GM12872 (cell line): ENCODE data around the gene TSPAN9.

Experiments used
- TF ChIP-seq, protein P1 (sequence below): IDR thresholded peaks from 3 replicates; pipeline ENCODE4 v1.5.1; 2011; ENCODE audit warnings: low read depth, mild to moderate bottlenecking, low read length, moderate library complexity; ENCODE audit not compliant: insufficient read depth

TSPAN9 gene

DNA sequence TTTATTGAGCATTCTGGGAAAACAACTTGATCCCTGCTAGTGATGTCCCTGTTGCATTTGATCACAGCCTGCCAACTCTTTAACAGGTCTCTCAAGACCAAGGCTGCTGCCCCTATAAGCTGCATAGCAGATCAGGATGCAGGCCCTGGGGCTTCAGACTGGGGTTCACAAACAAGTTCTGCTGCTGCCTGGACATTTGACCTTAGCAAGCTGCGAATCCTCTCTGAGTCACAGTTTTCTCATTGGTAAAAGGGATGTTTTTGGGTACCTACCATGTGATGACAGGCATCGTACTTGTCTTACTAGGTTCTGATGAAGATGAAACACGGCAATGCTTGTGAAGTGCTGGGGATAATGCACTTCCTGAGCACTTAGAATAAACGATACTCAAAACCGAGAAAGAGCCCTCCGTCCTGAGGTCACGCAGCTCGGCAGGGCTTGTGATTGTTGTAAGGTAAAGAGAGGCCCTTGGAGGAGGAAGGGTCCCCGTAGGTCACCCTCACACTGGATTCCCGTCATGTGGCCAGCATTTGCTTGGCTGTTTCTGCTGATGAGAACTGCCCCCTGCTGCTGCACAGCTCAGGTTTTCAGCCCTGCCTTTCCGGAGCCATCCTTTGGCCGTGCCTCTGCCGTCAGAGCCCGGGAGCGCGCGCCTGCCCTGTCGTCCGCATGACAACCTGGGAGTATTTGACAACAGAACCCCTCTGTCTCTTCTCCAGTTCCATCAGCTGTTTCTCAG is 39.1 kb downstream of the TSPAN9 start:
- TF ChIP-seq, protein P1, sequence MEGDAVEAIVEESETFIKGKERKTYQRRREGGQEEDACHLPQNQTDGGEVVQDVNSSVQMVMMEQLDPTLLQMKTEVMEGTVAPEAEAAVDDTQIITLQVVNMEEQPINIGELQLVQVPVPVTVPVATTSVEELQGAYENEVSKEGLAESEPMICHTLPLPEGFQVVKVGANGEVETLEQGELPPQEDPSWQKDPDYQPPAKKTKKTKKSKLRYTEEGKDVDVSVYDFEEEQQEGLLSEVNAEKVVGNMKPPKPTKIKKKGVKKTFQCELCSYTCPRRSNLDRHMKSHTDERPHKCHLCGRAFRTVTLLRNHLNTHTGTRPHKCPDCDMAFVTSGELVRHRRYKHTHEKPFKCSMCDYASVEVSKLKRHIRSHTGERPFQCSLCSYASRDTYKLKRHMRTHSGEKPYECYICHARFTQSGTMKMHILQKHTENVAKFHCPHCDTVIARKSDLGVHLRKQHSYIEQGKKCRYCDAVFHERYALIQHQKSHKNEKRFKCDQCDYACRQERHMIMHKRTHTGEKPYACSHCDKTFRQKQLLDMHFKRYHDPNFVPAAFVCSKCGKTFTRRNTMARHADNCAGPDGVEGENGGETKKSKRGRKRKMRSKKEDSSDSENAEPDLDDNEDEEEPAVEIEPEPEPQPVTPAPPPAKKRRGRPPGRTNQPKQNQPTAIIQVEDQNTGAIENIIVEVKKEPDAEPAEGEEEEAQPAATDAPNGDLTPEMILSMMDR = no peak

DNA sequence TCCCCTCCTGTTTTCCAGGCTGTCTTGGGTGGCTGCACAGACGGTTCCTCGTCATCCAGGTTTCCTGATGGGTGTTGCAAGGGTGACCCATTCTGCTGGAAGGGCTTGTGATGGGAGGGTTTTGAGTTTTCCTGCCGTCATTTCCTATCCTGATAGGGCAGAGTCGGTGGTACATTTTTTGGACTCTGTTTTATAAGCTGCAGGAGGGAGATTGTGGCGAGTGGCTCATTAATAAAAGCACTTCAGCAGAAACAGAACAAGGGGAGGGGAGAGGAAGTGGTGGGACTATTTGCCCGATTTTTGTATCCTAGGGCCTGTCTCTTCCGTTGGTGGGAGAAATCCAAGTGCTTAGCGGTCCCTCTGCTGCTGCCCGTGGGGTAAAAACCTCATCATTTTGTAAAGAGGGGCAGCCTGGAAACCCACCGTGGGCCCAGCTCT is 40.0 kb downstream of the TSPAN9 start:
- TF ChIP-seq, protein P1 = no peak

DNA sequence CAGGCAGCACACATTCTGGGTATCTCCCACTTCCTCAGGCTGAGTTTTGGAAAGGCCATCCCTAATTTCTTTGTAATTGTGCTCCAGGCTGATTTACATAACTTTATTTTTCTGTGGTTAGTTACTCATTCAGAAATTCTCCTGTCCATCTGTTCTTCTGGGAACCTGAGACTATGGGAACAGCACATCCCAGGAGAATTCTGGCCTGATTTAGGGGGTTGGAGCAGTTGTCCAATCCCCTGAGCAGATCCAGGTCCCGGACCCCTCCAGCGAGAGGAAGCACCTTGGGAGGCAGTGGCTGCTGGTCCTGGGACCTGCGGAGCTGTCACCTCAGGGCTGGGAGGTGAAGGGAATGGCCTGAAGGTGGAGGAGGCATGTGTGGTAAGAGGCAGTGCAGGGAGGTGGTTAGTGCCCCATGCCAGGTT is 40.4 kb downstream of the TSPAN9 start:
- TF ChIP-seq, protein P1 = no peak

DNA sequence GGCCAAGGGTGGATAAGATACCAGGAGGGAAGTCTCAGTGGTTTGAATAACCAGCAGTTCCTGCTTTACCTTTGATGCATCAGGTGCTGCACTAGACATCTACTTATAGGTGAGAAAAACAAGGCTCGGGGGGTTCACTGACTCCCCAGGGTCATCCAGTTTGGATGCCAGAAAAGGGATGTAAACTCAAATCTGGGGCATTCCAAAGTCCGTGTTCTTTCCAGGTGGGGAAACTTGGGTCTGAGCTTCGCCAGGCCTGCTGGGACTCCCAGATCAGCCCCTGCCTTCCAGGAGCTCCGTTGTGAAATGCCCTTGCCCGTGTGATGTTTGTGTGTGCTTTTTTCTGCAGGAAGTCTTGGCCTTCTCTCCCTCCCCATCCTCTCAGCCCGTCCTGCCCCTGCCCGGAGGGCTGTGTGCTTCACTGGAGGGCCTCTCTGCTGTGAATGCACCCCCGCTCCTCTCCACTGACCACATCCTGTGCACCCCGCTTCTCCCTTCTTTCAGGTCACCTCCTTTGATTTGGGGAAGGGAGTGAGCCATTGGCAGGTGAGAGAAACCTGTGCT is 42.1 kb downstream of the TSPAN9 start:
- TF ChIP-seq, protein P1 = no peak

DNA sequence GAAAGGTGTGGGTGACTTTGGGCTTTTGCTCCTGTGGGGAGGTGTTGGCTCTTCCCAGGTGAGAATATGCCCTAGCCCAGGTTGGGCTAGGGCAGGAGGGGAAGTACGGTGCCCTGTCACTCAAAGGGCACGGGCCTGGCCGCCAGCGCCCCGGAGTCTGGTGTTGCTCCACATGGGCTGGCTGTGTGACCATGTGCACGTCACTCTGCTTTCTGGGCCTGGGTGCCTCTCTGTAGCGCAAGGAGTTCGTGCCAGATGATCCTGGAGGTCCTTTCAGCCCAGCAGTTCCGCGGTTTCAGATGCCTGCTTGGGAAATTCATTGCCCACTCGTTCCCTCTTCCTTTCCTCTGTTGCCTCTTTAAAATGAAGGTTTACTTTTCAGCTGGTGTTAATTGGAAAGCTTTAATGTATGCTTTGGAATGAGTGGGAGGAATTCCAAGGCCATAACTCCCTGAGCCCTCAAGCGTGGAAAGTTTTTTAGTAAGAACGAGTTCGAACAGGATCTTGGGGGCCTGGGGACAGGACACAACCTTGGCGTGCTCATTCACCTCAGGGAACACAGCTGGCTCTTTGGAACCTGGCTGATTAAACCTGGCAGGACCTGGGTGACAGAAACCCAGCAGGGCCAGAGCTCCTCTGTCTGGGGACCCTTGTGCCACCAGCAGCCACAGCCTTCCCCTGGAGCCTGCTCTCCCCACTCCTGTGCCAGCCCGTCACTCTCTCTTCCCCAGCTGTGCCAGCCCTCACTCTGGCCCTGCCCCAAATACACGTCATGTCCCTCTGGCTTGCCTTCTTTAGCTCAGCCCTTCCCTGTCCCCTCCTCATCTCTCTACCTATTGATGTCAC is 42.8 kb downstream of the TSPAN9 start:
- TF ChIP-seq, protein P1 = no peak

DNA sequence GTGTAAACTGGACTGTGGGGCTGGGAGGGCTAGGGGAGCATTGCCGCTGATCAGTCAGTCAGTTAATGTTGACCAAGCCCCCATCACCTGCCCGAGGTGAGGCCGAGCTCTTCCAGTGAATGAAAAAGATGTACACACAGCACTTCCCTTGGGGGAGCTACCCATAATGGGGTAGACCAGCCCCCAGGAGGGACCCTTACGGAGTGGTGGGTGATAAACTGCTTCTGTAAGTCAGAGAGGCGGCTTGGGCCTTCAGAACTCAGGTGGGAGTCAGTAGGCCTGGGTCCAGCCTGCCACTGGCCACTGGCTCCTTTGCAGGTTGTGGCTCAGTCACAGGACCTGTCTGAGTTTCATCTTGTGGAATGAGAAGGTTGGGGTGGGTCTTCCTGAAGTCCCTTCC is 43.5 kb downstream of the TSPAN9 start:
- TF ChIP-seq, protein P1 = no peak
